ENCODE data around the gene DACH2.
"Not testable (repeated sequence)": the region's sequence is repeated elsewhere in the genome, so short reads cannot be mapped to it uniquely, and the experiment has no call there.

DACH2 gene

GRCh38 chrX:86148024-86148511, at the start of gene DACH2:
Gene DACH2, plus strand, starts transcription at chrX:86148451.
- DNase-seq: peak; percentile 33 to 79

DNA sequence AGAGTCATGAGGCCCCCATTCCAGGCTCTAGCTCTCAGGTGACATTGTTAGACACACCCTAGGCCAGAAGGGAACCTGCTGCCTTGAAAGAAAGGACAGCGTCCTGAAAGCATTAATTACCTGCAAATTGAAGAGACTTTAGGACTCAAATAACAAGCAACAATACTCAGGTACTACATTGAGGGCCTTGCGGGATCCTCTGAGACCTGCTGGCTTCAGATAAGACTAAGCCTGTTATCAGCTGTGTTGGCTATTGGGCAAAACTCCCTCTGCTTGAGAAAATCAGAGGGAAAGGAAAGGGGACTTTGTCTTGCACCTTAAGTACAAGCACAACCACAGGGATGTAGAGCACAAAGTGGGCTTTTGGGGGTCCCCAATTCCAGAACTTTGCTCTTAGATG, 45.9 kb upstream of the DACH2 start:
- DNase-seq: no peak

GRCh38 chrX:86103061-86103460, 45.2 kb upstream of the DACH2 start:
- DNase-seq: no peak

- DNase-seq: no peak
These were observed 43.7 kb upstream of the DACH2 start for GRCh38 chrX:86104526-86104925.

DNA sequence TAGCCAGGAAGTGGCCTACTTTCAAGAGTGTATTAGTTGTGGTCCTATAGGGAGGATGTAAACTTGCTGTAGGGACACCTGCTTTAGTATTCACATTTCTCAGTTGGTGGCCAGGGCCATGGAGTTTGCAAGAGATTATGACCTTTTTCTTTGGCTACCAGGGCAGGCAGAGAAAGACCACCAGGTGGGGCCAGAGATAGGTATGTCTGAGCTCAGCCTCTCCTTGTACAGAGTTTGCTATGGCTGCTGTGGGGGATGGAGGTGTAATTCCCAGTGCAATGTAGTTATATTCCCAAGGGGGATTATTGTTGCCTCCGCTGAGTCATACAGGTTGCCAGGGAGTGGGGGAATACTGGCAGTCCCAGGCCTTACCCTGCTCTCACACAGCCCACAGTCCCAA, 26.3 kb upstream of the DACH2 start:
- DNase-seq: no peak

GRCh38 chrX:86133761-86134160, 14.5 kb upstream of the DACH2 start:
- DNase-seq: no peak

- DNase-seq: no peak
These were observed 11.2 kb upstream of the DACH2 start for GRCh38 chrX:86137071-86137470.

DNA sequence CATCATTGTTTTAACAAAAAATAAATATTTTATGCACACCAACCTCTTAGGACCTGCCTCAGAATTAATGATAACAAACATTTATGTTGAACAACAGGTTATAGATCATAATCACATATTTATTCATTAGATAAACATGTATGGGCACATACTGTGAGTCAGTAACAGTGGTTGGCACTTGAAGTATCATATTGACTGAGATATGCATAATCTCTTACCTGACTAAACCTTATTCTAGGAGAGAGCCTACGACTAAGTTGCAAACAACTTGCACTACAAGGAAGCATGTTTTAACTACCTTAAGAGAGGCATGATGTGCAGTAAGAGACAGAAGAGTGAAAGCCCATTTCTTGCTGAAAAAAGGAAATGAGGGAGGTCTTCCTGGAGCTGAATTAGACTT, 6.5 kb upstream of the DACH2 start:
- no peak for DNase-seq

DNA sequence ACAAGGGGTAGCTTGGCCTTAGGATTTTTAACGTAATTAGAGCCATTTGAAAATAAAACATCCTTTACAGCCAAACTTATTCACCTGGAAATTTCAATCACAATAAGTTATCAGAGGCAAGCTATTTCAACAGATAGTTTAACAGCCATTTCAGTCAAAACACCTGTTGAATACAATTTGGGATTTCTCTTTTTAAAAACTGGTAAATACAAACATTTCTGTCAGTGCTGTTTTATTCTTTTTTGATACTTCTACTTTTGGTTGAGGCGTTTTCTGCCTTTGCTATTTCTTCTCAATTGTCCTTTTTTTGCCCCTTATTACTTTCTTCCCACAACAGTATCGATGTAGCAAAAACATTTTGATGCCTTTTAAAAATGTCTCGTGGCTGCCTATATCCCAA, 2.1 kb upstream of the DACH2 start:
- no peak for DNase-seq

DNA sequence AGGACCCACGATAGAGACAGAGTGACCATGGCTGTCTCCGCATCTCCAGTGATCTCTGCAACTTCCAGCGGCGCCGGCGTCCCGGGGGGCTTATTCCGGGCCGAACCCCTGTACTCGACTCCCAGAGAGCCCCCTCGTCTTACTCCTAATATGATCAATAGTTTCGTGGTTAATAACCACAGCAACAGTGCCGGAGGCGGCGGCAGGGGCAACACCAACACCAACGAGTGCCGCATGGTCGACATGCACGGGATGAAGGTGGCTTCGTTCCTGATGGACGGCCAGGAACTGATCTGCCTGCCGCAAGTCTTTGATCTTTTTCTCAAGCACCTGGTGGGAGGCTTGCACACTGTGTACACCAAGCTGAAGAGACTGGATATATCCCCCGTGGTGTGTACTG, 343 bp downstream of the DACH2 start:
- DNase-seq: no peak

GRCh38 chrX:86149119-86149518, 868 bp downstream of the DACH2 start:
- no peak for DNase-seq

DNA sequence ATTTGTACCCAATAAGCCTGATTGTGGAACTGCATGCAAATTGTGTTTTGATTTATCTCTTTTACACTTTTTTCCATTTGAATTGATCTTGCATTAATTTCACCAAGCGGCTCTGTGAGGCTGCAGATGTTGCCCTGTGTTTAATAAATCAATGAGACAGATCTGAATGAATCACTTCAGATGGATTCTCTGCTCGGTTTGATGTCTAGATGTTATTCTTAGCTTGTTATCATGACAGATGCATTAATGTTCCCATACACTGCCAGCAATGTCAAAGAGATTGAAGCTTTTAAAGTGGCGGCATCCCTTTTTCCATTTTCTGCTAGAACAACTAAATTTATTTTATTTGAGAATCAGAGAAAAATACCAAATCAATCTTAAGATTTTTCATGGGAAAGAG, 6.3 kb downstream of the DACH2 start:
- DNase-seq: no peak

GRCh38 chrX:86171366-86171765, 23.1 kb downstream of the DACH2 start:
- peak in 1 of 2 experiments; percentile 34 for DNase-seq

DNA sequence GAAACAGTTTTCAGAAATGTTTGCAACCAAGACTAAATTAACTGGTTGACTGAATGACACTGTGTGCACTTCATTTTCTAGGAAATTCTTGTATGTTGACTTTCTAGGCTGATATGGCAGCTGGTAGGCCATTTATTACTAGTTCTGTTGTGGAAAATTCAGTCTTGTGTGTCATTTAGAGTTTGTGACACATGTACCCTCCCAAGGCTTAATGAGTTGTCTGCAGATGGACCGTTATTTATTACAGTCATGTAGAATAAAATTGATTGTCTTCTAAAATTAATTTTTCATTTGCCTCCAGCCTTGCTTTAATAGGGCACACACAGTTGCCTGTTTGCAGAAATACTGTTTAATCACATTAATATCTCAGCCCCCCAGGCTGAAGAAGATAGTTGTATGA, 30.7 kb downstream of the DACH2 start:
- no peak for DNase-seq

DNA sequence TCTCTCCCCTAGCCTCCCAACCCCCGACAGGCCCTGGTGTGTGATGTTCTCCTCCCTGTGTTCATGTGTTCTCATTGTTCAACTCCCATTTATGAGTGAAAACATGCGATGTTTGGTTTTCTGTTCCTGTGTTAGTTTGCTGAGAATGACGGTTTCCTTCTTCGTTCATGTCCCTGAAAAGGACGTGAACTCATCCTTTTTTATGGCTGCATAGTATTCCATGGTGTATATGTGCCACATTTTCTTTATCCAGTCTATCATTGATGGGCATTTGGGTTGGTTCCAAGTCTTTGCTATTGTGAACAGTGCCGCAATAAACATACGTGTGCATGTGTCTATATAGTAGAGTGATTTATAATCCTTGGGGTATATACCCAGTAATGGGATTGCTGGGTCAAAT, 33.1 kb downstream of the DACH2 start:
- not testable (repeated sequence) for DNase-seq

GRCh38 chrX:86192827-86193226, 44.6 kb downstream of the DACH2 start:
- no peak for DNase-seq

- DNase-seq: no peak
These were observed 46.5 kb downstream of the DACH2 start for GRCh38 chrX:86194758-86195157.

- DNase-seq: no peak
These were observed 47.1 kb downstream of the DACH2 start for GRCh38 chrX:86195343-86195742.

GRCh38 chrX:86197815-86198214, 49.6 kb downstream of the DACH2 start:
- DNase-seq: no peak

DNA sequence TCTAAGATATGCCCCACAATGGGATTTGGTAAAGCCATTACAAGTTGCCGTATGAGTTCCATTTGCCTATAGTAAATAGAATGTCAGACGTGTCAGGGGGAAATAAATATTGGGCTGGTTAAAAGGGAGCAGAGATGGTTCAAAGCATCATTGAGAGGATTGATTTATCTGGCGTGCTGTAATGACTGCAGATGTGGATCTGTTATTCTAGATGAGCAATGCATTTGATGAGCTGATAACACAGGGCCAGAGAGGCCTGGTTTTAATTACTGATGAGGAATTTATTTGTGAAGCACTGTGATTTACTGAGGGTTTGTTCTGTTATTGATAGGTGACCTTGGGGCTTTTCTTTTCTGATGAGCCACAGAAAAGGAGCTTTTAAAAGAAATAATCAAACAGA, 62.5 kb downstream of the DACH2 start:
- no peak for DNase-seq

DNA sequence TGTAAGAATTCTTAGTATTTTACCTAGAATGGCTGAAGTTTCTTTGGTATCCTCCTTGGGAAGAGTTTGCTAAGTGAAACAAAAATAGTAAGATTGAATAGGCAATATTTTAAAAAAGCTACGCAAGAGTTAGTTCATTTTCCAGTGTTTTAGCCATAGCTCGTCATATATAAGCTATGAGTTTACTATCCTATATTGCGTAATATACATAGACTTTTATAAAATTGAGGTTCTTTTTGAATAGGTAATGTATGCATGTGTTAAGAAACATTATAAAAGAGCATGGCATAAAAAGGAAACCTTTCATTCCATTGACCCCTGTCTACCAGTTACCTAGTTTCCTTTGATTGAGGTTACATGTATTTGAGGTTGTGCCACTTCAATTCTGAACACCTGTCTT, 67.0 kb downstream of the DACH2 start:
- no peak for DNase-seq

- DNase-seq: no peak
These were observed 89.2 kb downstream of the DACH2 start for GRCh38 chrX:86237482-86237881.

GRCh38 chrX:86241547-86241946, 93.3 kb downstream of the DACH2 start:
- DNase-seq: no peak

- DNase-seq: no peak
These were observed 115.3 kb downstream of the DACH2 start for GRCh38 chrX:86263526-86263925.

DNA sequence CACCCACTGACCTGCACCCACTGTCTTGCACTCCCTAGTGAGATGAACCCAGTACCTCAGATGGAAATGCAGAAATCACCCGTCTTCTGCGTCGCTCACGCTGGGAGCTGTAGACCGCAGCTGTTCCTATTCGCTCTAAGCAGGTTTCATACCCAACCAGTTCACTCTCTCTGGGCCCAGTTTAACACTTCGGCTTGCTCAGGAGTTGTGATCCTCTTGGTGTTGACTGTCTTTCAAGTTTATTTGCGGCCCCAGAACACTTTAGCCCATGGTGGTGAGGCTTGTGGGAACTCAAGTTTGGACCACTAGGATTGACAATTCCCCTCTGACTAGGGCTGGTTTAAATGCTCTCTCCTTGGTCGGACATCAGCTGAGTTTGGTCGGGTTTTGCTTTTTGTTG, 147.0 kb downstream of the DACH2 start:
- DNase-seq: no peak

DNA sequence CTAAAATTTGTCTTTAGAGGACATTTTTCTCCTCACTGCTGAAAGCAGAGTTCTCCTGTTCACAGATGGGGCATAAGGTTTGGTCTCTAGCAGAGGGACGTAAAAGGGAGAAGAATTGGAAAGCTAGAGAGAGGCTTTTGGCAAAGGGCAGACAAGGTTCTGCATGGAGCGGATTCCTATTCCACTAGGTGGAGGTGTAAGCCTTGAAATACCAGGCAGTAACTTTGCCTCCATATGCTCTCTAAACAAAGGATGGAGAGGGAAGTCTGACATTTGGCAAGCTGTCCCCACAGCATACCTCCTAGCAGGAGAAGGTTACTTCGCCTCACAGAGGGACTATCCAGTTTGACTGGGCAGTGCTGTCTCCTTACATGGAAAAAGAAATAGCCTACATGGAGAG, 174.7 kb downstream of the DACH2 start:
- DNase-seq: peak in 1 of 2 experiments; percentile 13

Data from NCI-H526 (cell line).